NAMALWA (cell line): ENCODE measurements around the gene WFDC1.
"Not testable (repeated sequence)": the region's sequence is repeated elsewhere in the genome, so short reads cannot be mapped to it uniquely, and the experiment has no call there.

Experiments used
- DNase-seq: peaks from one replicate; pipeline ENCODE4 v3.0.0-alpha.2; 2015; ENCODE audit warnings: low spot score

The WFDC1 gene

GRCh38 chr16:84327926-84328505 is 33.3 kb downstream of the WFDC1 start:
- no peak for DNase-seq

DNA sequence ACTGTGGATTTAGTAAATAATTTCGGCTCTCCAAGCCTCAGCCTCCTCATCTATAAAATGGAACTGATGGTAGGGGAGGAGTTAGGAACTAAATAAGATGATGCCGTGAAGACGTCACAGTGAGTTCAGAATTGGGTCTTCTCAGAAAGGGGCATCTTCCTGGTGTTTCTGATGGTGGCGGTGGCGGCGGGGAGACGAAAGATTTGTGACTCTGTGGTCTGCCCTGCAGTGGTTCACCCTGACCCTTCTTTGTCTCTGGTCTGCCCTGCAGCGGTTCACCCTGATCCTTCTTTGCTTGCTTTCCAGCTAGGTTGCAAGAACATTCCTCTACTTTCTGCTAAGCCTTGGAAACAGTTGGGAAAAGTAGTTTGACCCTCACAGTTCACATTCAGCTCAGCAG is 34.3 kb downstream of the WFDC1 start:
- no peak for DNase-seq

GRCh38 chr16:84329843-84330684 is 35.4 kb downstream of the WFDC1 start:
- no peak for DNase-seq

DNA sequence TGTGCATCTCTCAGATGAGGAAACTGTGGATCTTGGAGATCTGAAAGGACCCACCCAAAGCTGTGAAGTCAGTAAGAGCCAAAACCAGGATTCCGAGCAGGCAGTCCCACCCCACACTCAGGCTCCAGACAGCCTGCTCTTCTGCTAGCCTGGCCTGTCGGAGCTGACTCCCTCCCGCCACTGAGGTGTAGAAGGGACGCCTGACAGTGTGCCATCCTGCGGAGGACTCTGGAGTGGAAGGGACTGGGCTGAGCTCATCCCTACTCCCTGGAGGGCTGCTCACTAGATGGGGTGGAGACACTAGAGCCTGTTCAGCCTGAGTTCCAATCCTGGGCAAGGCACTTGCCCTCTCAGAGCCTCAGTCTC is 36.0 kb downstream of the WFDC1 start:
- DNase-seq = no peak

- no peak for DNase-seq
Measured at GRCh38 chr16:84331998-84332780, 37.5 kb downstream of the WFDC1 start.

DNA sequence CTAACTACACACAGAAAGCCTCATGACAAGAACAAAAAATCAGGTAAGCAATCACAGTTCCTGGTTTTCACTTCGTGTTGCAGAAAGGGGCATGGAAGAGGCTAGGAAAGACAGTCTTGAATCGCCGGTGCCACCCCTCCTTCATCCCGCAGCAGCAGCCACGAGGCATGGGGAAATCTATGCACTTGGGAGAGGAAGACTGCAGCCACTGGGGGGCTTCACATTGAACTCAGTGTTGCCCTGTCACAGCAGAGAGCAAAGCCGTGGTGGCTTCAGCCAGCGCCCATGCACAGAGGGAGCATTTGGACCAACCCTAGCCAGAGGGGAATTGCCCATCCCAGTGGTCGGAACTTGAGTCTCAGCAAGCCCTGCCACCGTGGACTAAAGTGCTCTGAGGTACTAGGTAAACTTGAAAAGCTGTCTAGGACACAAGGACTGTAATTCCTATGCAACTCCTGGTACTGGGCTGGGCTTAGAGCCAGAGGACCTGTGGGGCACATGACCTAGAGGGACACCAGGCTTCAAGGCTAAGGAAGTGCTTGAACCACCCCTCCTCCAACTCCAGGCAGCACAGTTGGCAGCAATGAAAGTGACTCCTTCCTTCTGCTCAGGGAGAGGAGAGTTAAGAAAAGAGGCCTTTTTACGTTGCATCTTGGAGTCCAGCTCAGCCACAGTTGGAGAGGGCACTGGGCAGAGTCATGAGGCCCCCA is 38.5 kb downstream of the WFDC1 start:
- no peak for DNase-seq

DNA sequence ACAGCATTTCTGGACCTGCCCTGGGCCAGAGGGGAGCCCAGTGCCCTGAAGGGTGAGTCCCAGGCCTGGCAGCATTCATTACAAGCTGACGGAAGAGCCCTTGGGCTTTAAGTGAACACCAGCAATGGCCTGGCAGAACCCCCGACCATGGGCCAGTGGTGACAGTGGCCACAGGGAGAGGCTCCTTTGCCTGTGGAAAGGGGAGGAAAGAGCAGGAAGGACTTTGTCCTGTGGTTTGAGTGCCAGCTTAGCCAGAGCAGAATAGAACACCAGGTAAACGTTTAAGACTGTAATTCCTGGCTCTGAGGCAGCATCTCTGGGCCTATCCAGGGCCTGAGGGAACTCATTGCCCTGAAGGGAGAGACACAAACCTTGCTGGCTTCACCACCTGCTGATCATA is 39.4 kb downstream of the WFDC1 start:
- no peak for DNase-seq

DNA sequence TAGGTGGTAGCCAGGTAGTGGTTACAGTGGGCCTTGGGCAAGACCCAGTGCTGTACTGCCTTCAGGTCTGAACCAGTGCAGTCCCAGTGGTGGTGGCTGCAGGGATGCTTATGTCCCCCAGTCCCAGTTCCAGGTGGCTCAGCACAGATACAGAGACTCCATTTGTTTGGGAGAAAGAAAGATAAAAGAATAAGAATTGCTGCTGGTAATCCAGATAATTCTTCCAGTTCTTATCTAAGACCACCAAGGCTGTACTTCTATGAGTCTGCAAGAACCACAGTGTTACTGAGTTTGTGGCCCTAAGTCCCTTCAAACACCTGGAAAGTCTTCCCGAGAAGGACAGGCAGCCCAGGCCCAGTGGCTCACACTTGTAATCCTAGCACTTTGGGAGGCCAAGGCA is 39.8 kb downstream of the WFDC1 start:
- no peak for DNase-seq

DNA sequence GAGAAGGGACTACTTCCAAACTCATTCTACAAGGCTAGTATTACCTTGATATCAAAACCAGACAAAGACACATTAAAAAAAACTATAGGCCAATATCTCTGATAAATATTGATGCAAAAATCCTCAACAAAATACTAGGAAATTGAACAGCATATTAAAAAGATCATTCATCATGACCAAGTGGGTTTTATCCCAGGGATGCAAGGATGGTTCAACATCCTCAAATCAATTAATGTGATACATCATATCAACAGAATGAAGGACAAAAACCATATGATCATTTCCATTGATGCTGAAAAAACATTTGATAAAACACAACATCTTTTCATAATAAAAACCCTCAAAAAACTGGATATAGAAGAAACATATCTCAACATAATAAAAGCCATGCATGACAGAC is 42.6 kb downstream of the WFDC1 start:
- DNase-seq = not testable (repeated sequence)

DNA sequence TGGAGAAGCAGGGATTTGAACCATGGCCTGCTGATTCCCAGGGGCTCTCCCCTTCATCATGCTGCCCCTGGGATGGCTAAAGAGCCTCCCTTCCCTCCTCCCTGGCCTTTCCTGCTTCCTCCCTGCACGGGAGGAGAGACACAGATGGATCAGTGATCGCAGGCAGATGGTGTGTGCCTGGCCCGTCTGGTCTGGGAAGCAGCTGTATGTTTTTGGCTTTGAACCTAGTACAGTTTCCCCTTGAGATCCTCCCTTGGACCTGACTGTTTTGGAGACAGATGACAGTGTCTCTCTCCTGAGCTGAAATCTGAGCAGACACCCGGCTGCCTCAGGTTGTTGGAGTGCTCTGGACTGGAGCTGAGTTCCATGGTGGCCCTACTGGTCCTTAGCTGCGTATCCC is 44.6 kb downstream of the WFDC1 start:
- DNase-seq = no peak

DNA sequence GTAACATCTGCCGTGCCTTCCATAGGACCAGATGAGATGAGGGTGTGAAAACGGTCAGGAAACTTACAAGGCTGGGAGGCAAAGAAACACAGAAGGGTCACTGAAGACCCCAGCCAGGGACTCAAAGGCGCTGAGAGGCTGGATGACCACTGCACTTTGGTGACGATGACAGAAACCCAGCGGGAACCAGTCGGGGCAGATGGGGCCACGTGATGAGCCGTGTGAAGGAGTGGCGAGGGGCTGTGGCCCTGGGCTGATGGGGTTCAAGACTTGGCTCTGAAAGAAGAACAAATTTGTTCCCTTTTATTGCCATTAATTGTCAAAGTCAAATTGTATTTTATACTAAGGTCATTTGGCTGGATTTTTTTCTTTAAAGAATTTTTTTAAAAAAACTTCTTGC is 45.1 kb downstream of the WFDC1 start:
- no peak for DNase-seq

DNA sequence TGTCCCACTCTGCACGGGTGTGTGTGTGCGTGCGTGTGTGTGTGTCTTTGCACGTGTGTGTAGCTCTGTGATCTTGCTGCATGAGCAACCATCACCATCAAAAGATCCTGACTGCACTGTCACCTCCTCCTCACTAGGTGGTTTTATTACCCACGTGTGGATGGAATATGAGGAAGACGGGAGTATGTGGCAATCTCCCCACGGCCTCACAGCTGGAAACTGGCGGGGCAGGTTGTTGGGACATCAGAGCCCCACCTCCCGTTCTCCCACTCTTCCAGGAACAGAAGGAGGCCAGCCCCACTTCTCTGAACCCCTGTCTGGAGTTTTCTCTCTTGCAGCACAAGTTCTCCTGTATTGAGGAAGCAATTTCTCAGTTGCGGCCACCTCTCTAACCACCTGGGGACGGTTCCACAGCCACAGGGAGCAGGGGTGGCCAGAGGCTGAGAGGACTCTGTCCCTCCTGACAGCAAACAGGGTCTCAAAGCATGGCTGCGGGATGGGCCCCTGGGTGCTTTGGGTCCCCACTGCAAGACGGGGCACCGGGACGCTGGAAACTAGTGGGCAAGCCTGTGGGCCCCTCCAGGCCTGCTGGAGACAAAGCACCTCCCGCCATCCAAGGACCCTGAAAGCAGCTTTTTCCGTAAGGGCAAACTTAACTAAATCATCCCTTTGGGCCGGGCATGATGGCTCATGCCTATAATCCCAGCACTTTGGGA is 45.8 kb downstream of the WFDC1 start:
- DNase-seq = no peak

DNA sequence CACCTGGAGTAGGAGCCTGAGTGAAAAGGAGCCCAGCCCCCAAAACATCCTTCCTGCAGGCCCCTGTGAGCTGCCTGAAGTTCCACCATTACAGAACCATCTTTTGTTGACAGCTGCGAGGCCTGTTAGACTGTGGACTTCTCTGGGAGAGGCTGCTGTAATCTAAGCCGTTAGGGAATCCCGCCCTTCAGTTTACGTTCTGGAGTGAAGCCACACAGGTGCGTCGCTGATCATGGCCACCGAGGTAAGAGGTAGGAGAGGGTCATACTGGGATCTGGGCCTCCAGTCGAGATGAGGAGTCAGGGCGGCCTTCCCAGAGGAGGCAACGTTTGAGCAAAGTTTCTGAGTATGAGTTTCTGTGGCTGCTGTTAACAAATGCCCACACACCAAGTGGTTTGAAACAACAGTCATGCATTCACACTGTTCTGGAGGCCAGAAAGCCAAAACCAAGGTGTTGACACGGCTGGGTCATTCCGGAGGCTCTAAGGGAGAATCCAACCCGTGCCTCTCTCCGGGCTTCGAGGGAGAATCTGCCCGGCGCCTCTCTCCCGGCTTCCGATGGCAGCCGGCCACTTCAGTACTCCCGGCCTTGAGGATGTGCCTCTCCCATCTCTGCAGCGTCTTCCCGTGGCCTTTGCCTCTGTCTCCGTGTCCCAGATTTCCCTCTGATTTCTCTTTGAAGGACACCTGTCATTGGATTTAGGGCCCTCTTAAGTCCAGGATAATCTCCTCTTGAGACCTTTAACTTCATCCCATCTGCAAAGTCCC is 47.0 kb downstream of the WFDC1 start:
- DNase-seq = no peak

- not testable (repeated sequence) for DNase-seq
Measured at GRCh38 chr16:84343800-84344199, 49.1 kb downstream of the WFDC1 start.

DNA sequence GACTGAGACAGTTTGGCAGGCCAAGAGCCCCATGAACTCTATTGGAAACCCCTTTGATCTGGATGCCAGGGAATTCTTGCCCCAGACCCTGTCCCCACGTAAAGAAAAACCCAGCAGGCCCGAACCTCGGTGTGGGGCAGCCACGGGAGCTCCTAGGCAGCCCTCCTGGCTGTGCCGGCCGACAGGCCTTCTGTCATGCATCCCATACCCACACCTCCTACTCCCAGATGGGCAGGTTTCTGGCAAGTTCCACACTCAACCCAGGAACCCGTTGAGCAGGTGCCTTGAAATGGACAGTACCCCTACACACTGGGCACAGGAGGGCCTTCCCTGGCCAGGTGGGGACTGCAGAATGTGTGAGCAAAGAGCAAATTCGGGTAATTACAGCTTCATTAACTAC is 50.1 kb downstream of the WFDC1 start:
- no peak for DNase-seq

GRCh38 chr16:84347161-84347560 is 52.5 kb downstream of the WFDC1 start:
- DNase-seq = no peak

GRCh38 chr16:84348386-84348888 is 53.8 kb downstream of the WFDC1 start:
- no peak for DNase-seq

DNA sequence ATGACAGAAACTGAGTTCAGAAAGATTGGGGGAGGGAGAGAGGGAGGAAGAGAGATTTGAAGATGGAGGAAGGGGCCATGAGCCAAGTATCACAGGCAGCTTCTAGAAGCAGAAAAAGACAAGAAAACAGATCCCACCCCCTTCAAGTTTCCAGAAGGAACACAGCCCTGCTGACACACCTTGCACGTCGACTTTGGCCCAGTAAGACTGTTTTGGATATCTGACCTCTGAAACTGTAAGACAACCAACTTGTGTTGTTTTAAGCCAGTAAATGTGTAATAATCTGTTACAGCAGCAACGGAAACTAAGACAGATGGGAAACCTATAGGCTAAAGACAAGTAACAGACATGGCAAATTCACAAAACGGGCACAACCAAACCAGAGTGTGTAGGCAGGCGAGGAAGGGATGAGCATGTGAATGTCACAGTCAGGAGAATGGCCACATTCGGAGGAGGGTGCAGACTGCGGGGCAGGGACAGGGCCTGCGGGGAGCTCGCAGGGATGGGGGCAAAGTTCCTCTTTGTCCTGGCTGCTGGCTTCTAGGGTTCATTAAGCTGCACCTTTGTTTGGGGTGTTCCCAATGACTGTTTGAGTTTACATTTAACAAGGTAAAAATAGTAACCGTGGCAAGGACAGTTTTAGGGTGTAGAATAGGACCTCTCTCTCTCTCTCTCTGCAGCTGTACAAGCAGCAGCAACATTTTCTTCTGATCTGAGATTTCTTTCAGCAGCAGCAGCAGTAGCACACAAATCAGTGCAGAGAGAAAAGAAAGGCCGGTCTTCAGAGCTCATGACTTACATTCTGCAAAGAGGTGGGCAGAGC is 55.4 kb downstream of the WFDC1 start:
- no peak for DNase-seq

DNA sequence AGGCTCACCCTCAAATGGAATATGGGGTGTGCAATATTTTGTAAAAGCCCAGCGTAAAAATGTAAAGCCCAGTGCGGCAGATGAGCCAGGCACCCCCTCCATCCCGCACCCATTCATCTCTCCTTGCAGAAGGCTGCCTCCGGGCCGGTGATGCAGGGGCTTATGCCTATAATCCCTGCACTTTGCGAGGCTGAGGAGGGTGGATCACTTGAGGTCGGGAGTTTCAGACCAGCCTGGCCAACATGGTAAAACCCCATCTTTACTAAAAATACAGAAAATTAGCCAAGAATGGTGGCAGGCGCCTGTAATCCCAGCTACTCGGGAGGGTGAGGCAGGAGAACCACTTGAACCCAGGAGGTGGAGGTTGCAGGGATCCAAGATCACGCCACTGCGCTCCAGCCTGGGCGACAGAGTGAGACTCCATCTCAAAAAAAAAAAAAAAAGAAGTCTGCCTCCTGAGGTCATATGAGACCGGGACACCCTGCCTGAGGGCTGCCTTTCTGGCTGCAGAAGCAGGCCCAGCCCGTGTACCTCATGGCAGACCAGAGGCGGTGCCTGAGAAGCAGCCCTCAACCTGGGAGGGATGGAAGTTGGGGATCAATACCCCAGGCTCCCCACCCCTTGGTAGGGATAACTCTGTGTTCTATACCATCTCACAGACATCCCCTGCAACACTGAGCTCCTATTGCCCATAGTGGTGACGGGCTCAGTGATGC is 56.2 kb downstream of the WFDC1 start:
- DNase-seq = no peak
